Stimulated activated CD4-positive, alpha-beta T cell treated with anti-CD3 and anti-CD28 coated beads, Interleukin-4, amount 100 ng/mL, for 1 hour (primary cell): ENCODE data around the gene ATG2A.
A peak's percentile ranks its signal among the peaks of the same experiment; 100 is the strongest.

Source experiments
- DNase-seq: peaks from one replicate; pipeline ENCODE4 v3.0.0-alpha.2; 2020

The ATG2A gene

GRCh38 chr11:64916775-64917662, at the start of gene ATG2A:
Gene ATG2A (minus strand): TSS chr11:64917209. CDS start chr11:64917135, 74 bp downstream.
- DNase-seq, result peak; percentile 99

- DNase-seq, result no peak
Measured at GRCh38 chr11:64963072-64963631, 46.1 kb upstream of the ATG2A start.

- DNase-seq, result no peak
Measured at GRCh38 chr11:64960719-64961118, 43.7 kb upstream of the ATG2A start.

GRCh38 chr11:64959498-64959897, 42.5 kb upstream of the ATG2A start:
- no peak for DNase-seq

DNA sequence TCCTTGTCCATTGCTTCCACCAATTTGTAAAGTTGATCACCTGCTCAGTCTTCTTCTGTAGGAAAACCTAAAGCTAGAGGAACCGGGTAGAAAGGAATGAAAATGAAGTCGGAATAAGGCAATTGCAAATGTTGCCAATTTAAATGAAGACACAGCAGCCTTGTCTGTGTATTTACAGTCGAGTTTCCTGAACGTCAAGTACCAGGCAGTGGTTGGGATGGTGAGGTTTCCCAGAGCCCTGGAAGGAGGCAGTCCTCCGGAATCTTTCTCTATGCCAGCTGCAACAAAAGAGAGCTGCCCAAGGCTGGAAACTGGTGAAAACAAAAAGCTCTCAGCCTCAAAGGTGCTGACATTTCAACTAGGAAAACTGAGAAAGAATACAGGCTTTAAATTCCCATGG, 37.2 kb upstream of the ATG2A start:
- no peak for DNase-seq

DNA sequence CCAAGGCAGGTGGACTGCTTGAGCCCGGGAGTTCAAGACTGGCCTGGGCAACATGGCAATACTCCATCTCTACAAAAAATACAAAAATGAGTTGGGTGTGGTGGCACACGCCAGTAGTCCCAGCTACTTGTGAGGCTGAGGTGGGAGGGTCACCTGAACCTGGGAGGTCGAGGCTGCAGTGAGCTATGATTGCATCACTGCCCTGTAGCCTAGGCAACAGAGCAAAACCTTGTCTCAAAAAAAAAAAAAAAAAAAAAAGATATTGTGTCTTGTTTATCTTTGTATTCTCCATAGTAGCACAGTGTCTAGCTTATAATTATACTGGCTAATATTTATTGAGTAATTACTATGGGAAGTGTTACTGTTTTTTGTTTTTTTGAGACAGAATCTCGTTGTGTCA, 34.5 kb upstream of the ATG2A start:
- no peak for DNase-seq

GRCh38 chr11:64947208-64947814, 30.3 kb upstream of the ATG2A start:
- no peak for DNase-seq

GRCh38 chr11:64936539-64936938, 19.5 kb upstream of the ATG2A start:
- DNase-seq, result no peak

GRCh38 chr11:64935359-64936081, 18.5 kb upstream of the ATG2A start, which contains the start of gene GPHA2:
Gene GPHA2 (minus strand): TSS chr11:64935893. CDS start chr11:64935460, 433 bp downstream.
- no peak for DNase-seq

DNA sequence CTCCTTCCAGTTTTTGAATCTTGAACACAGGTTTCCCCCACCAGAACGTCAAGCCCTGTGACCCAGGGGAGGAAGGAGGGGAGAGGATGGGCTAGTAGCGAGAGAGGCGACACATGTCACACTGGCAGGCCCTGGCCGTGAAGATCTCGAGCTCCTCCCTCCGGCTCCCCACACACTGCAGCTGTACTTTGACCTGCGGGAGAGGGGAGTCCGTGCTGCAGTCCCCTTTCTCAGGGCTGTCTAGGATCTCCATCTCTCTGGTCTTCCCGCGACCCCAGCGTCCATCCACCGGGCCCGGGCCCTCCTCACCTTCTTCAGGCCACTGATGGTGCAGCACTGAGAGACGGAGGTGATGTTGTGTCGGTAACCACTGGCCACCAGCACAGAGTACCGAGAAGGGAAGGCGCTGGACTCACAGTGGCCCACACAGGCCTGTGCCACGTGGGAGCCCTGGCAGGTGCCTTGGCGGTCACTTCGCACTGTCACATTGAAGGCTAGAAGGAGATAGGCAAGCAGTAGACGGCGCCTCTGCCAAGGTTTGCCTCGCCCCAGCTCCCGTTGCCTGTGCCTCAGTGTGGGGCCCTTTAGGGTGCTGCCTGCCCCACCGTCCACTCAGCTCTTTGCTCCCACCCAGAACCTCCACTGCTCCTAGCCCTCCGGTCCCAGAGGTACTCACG, 17.8 kb upstream of the ATG2A start:
- no peak for DNase-seq

- DNase-seq, result no peak
Measured at GRCh38 chr11:64933935-64934681, 17.1 kb upstream of the ATG2A start.

GRCh38 chr11:64933213-64933934, 16.4 kb upstream of the ATG2A start:
- DNase-seq, result no peak

DNA sequence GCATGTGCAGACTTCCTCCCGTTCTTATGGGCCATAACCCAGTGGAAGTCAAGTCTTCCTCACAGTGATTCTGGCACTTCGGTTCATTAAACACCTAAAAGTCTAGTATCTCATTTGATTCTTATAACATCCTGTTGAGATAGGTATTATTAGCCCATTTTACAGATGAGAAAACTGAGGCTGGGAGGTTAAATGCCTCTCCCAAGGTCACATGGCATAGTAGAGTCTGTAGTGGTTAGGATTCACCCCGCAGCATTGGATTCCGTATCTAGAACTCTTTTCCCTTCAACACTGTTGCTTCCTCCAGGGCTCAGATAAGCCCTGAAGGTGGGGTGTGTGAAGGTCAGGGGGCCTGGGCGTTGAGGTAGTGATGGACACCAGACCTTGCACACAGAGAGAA, 15.3 kb upstream of the ATG2A start:
- no peak for DNase-seq

GRCh38 chr11:64931290-64931689, 14.3 kb upstream of the ATG2A start:
- no peak for DNase-seq

- no peak for DNase-seq
Measured at GRCh38 chr11:64930340-64930739, 13.3 kb upstream of the ATG2A start.

DNA sequence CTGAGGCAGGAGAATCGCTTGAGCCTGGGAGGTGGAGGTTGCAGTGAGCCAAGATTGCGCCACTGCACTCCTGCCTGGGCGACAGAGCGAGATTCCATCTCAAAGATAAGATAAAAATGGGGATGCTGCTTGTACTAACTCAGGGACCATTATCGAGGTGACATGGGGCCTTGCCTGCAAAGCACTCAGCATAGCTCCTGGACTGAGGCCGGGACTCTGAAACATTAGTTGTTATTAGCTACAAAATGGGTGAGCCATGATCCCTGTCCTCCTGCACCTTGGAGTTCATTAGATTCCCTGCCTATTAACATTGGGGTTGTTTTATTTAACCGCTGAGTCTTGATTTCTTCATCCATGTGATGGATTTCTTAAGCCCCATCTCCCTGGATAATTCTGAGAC, 12.6 kb upstream of the ATG2A start:
- DNase-seq, result no peak

- no peak for DNase-seq
Measured at GRCh38 chr11:64928957-64929356, 11.9 kb upstream of the ATG2A start.

GRCh38 chr11:64926689-64927088, 9.7 kb upstream of the ATG2A start:
- DNase-seq, result no peak

DNA sequence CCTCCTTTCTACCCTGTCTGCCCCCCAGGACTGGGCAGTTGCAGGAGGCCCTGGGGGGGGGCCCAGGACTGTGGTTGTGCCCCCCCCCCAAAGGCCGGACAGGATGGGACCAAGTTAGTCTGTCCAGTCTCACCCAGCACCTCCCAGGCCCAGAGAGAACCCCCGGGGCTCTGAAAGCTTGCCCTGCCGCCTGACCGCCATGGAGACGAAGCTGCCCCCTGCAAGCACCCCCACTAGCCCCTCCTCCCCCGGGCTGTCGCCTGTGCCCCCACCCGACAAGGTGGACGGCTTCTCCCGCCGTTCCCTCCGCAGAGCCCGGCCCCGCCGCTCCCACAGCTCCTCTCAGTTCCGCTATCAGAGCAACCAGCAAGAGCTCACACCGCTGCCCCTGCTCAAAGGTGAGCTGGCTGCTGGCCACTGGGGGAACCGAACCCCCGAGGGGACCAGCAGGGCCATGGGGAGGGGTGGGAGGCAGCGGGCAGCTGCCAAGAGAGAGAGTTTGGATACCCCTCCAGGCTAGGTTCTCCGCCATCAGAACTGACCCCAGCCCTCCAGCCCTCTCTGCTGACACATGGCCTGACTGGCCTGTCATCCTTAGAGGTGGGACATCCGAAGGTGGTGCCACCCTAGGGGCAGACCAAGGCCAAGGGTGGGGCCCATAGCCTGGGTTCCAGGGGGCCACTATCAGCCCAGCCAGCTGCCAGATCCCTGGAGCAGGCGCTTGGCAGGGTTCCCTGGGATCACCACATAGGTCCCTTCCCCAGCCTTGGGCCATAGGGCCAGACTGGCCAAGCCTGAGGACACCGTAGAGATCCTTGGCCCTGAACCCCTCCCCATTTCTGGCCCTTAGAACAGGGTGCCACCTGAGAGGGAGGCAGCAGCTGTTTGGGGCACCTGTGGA, 8.8 kb upstream of the ATG2A start:
- DNase-seq, result no peak

GRCh38 chr11:64924910-64925284, 7.9 kb upstream of the ATG2A start:
- DNase-seq, result no peak
